ENCODE measurements around the gene SAP130. TPM values are rescaled to one million over a fixed set of nuclear protein-coding genes. Genes with fewer than 3 reads are reported as not detected.
A peak's percentile ranks its signal among the peaks of the same experiment; 100 is the strongest.

The SAP130 gene
- total and polyA plus RNA-seq, 2 experiments from 2014 or later, result 5.5 to 8.7 TPM

DNA sequence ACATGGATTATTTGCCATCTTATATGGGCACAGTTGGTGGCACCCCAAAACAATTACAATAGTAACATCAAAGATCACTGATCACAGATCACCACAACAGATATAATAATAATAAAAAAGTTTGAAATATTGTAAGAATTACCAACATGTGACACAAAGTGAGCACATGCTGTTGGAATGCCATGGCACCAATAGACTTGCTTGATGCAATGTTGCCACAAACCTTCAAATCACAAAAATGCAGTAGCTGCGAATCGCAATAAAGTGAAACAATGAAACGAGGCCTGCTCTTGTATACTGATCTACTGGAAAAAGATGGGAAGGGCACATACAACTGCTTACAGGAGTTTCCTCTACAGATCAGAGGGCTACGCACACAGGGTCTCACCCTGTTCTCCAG, 109.9 kb downstream of the SAP130 start:
- no peak overlapping the region for H3K9ac ChIP-seq
- DNase-seq, result peak; percentile 39
- in situ Hi-C loops (cut with MboI), result no loop called here

DNA sequence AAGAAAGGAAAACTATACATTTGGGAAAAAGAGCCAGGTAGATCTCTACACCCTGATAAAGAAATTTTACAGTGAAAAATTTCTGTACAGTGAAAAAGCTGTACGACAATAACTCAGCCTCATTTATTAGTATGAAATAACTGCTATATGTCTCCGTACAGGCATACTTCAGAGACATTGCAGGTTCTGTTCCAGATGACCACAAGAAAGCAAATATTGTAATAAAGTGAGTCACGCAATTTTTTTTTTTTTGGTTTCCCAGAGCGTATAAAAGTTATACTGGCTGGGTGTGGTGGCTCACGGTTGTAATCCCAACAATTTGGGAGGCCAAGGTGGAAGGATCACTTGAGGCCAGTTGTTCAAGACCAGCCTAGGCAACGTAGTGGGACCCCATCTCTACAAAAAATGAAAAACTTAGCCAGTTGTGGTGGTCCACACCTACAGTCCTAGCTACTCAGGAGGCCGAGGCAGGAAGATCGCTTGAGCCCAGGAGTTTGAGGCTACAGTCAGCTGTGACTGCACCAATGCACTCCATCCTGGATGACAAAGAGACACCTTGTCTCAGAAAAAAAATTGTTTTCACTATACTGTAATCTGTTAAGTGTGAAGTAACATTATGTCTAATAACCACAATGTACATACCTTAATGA, 113.9 kb downstream of the SAP130 start:
- Histone ChIP-seq H3K27ac (no peak overlapping the region), H3K79me2 (ENCODE audit: insufficient read depth) (no peaks in the 10 kb centered on the region), H3K4me1 (ENCODE audit: insufficient read depth) (no peaks in the 10 kb centered on the region; the same call in 1 of the 2 replicates), H3F3A (ENCODE audit: insufficient read depth) (no peaks in the 10 kb centered on the region), H3K36me3 (ENCODE audit: low read depth) (no peaks in the 10 kb centered on the region), H2AFZ (no peak overlapping the region), H3K4me3 (no peak overlapping the region), H3K9me2 (ENCODE audit: insufficient read depth) (no peaks in the 10 kb centered on the region), H3K27me3 (replicated peaks; ENCODE audit: insufficient read depth) (no peaks in the 10 kb centered on the region), H3K4me2 (ENCODE audit: unreplicated experiment) (no peak overlapping the region), H4K20me1 (ENCODE audit: insufficient read depth) (no peaks in the 10 kb centered on the region), H3K9me3 (ENCODE audit: low read depth) (no peaks in the 10 kb centered on the region), H3K9ac (no peak overlapping the region)
- in situ Hi-C loops (cut with MboI), result no loop called here
- WGBS, 2 experiments (ENCODE audit: low coverage in 1 of 2, low lambda C conversion rate in 2 of 2, missing lambda C conversion rate in 2 of 2), result 82 to 85% methylated on average over 8 of the region's 8 CpGs
- DNase-seq, result no peak
- TF ChIP-seq EZH2 (IDR thresholded peaks at IDR 0.05; ENCODE audit: insufficient read depth, poor library complexity, severe bottlenecking) (no peak), EZH2phosphoT487 (IDR thresholded peaks at IDR 0.05; ENCODE audit: insufficient read depth, low read depth) (no peak)

More for the DNA sequence above, 109.9 kb downstream of the SAP130 start:
- no peaks in the 10 kb centered on the region for H3K79me2 ChIP-seq (ENCODE audit: insufficient read depth)
- no peak overlapping the region for H2AFZ ChIP-seq
- TF ChIP-seq EZH2 (IDR thresholded peaks at IDR 0.05; ENCODE audit: insufficient read depth, poor library complexity, severe bottlenecking), result no peak
- TF ChIP-seq EZH2phosphoT487 (IDR thresholded peaks at IDR 0.05; ENCODE audit: insufficient read depth, low read depth), result no peak
- no peaks in the 10 kb centered on the region for H3K9me3 ChIP-seq (ENCODE audit: low read depth)
- H3K27me3 ChIP-seq (replicated peaks; ENCODE audit: insufficient read depth), result no peaks in the 10 kb centered on the region
- no peaks in the 10 kb centered on the region for H3F3A ChIP-seq (ENCODE audit: insufficient read depth)
- H3K36me3 ChIP-seq (ENCODE audit: low read depth), result no peaks in the 10 kb centered on the region
- WGBS, 2 experiments (ENCODE audit: low coverage in 1 of 2, low lambda C conversion rate in 2 of 2, missing lambda C conversion rate in 2 of 2), result 95 to 98% methylated on average over 4 of the region's 4 CpGs
- no peak overlapping the region for H3K4me2 ChIP-seq (ENCODE audit: unreplicated experiment)
- no peak overlapping the region for H3K4me3 ChIP-seq
- H3K9me2 ChIP-seq (ENCODE audit: insufficient read depth), result no peaks in the 10 kb centered on the region
- no peaks in the 10 kb centered on the region; the same call in 1 of the 2 replicates for H3K4me1 ChIP-seq (ENCODE audit: insufficient read depth)
- H3K27ac ChIP-seq, result no peak overlapping the region
- no peaks in the 10 kb centered on the region for H4K20me1 ChIP-seq (ENCODE audit: insufficient read depth)

DNA sequence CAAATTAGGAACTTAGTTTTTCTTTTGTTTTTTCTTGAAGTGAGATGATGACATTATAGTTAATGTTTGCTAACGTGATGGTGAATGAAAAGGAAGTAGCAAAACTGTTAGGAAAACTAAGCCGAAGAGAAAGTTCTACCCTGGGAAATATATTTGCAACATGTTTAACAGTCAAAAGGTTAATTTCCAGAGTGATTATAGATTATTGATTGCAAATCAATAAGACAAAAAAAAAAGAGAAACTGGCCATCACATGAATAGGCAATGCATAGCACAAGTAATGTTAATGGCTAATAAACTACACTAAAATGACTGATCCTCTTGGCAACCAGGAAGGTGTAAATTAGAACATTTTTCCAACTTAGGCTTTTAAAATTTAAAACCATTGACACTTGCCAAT, 116.1 kb downstream of the SAP130 start:
- in situ Hi-C loops (cut with MboI), result no loop called here
- Histone ChIP-seq H3K36me3 (ENCODE audit: low read depth) (no peaks in the 10 kb centered on the region), H4K20me1 (ENCODE audit: insufficient read depth) (no peaks in the 10 kb centered on the region), H3K9me3 (ENCODE audit: low read depth) (no peaks in the 10 kb centered on the region), H3K9me2 (ENCODE audit: insufficient read depth) (no peaks in the 10 kb centered on the region), H2AFZ (no peak overlapping the region), H3K4me3 (no peak overlapping the region), H3K79me2 (ENCODE audit: insufficient read depth) (no peaks in the 10 kb centered on the region), H3K27ac (no peak overlapping the region), H3K27me3 (replicated peaks; ENCODE audit: insufficient read depth) (0 out of 2 replicates have a peak, but pooled peaks cover 4% of the 10 kb centered on the region), H3K4me1 (ENCODE audit: insufficient read depth) (no peaks in the 10 kb centered on the region), H3F3A (ENCODE audit: insufficient read depth) (no peaks in the 10 kb centered on the region), H3K9ac (no peak overlapping the region), H3K4me2 (ENCODE audit: unreplicated experiment) (no peak overlapping the region)
- 45% methylated on average over 2 of the region's 2 CpGs for WGBS, 2 experiments (ENCODE audit: low coverage in 1 of 2, low lambda C conversion rate in 2 of 2, missing lambda C conversion rate in 2 of 2)
- no peak for TF ChIP-seq EZH2phosphoT487 (IDR thresholded peaks at IDR 0.05; ENCODE audit: insufficient read depth, low read depth)
- no peak for TF ChIP-seq EZH2 (IDR thresholded peaks at IDR 0.05; ENCODE audit: insufficient read depth, poor library complexity, severe bottlenecking)
- DNase-seq, result no peak

DNA sequence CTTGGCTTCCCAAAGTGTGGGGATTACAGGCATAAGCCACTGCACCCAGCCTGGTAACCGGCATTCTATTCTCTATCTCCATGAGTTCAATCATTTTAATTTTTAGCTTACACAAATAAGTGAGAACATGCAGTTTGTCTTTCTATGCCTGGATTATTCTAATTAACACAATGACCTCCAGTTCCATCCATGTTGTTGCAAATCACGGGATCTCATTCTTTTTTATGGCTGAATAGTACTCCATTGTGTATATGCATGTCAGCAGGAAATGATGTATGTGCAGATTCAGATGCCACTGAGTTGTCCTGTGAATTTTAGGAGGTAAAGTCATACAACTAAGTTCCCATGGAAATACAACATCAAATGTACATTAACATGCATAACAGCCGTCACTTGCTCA, 117.4 kb downstream of the SAP130 start:
- in situ Hi-C loops (cut with MboI), result no loop called here
- 87 to 92% methylated on average over 3 of the region's 3 CpGs for WGBS, 2 experiments (ENCODE audit: low coverage in 1 of 2, low lambda C conversion rate in 2 of 2, missing lambda C conversion rate in 2 of 2)

More for the DNA sequence above, 117.4 kb downstream of the SAP130 start:
- H3K9me3 ChIP-seq (ENCODE audit: low read depth), result no peaks in the 10 kb centered on the region
- no peaks in the 10 kb centered on the region for H3K4me1 ChIP-seq (ENCODE audit: insufficient read depth)
- no peak for DNase-seq
- TF ChIP-seq EZH2 (IDR thresholded peaks at IDR 0.05; ENCODE audit: insufficient read depth, poor library complexity, severe bottlenecking), result no peak
- TF ChIP-seq EZH2phosphoT487 (IDR thresholded peaks at IDR 0.05; ENCODE audit: insufficient read depth, low read depth), result no peak
- no peaks in the 10 kb centered on the region for H4K20me1 ChIP-seq (ENCODE audit: insufficient read depth)
- H3K4me2 ChIP-seq (ENCODE audit: unreplicated experiment), result no peak overlapping the region
- H3K9me2 ChIP-seq (ENCODE audit: insufficient read depth), result no peaks in the 10 kb centered on the region
- H3K9ac ChIP-seq, result no peak overlapping the region
- no peaks in the 10 kb centered on the region for H3K36me3 ChIP-seq (ENCODE audit: low read depth)
- peaks cover 13% of the 10 kb centered on the region; the same call in 1 of the 2 replicates for H3K27me3 ChIP-seq (replicated peaks; ENCODE audit: insufficient read depth)
- no peaks in the 10 kb centered on the region for H3K79me2 ChIP-seq (ENCODE audit: insufficient read depth)
- no peak overlapping the region for H3K4me3 ChIP-seq
- H2AFZ ChIP-seq, result no peak overlapping the region
- H3F3A ChIP-seq (ENCODE audit: insufficient read depth), result no peaks in the 10 kb centered on the region
- H3K27ac ChIP-seq, result no peak overlapping the region

Data from GM23248 (cell line).